ENCODE results near the gene TOMM20. TPM values are rescaled to one million over a fixed set of nuclear protein-coding genes. Genes with fewer than 3 reads are reported as not detected.

TOMM20 gene
- total RNA-seq, 1 experiment from 2014 or later: 157 TPM

DNA sequence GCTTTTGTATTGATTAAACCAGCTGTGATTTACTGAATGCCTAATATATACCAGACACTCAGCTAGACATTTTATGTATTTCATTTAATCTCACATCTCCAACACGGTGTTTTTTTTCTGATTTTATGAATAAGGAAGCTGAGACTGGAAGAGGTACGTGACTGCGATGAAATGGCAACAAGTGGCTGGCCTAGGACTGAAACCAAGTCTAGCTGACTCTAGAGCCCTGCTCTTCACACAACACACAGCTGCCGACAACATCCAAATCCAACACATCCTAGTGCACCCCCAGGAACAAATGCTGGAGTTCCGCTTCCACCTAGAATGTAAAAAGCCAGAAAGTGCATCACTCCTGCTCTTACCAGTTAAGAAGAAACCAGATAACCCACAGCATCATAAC lies 10.7 kb upstream of the TOMM20 start:
- in situ Hi-C loops (cut with HindIII; ENCODE audit: low sequenced_read_pairs): no loop called here
- DNase-seq (ENCODE audit: low spot score): no peak

DNA sequence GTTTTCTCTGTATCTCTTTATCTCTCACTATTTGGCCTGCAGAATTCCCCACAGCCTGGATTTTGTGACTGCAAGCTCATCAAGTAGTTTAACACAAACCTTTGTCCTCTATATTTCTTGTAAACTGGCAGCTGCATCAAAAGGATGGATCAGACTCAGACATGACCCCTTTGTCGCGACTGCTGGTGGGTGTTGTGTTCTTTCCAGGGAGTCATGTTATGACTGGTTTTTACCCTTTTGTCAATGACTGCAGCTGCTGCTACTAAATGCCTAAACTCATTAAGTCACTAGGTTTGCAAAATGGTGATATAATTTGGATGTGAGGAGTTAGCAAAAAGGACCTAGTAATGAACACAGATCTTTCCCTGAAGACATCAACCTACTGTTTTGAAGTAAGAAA lies 10.2 kb upstream of the TOMM20 start:
- in situ Hi-C loops (cut with HindIII; ENCODE audit: low sequenced_read_pairs): no loop called here

DNA sequence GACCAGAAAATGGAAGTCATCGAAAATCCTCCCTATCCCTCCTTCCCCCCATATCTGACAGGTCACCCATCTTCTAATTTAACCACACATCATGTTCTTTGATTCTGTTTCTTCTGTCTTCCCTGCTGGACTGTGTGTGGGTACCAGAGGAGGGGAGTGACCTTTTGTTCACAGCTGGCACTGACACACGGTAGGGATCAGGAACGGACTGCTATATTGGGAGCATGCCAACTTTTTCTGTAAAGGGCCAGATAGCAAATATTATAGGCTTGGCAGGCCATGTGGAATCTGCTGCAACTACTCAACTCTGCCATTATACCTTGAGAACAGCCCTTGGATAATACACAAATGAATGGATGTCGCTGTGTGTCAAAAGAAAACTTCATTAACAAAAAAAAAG lies 7.5 kb upstream of the TOMM20 start:
- in situ Hi-C loops (cut with HindIII; ENCODE audit: low sequenced_read_pairs): no loop called here
- DNase-seq (ENCODE audit: low spot score): no peak

More for the DNA sequence above, 10.2 kb upstream of the TOMM20 start:
- no peak for DNase-seq (ENCODE audit: low spot score)

DNA sequence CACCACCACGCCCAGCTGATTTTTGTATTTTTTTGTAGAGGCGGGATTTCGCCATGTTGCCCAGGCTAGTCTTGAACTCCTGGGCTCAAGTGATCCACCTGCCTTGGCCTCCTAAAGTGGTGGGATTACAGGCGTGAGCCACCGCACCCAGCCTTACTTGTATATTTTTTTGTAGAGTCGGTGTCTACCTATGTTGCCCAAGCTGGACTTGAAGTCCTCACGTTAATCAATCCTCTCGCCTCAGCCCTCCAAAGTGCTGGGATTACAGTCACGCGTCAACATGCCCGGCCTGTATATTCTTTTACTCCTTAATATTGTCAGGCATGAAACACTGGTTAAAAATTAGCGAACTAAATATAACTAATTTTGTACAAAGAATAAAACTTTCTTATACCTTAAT lies 5.5 kb upstream of the TOMM20 start:
- DNase-seq (ENCODE audit: low spot score): no peak
- in situ Hi-C loops (cut with HindIII; ENCODE audit: low sequenced_read_pairs): no loop called here

DNA sequence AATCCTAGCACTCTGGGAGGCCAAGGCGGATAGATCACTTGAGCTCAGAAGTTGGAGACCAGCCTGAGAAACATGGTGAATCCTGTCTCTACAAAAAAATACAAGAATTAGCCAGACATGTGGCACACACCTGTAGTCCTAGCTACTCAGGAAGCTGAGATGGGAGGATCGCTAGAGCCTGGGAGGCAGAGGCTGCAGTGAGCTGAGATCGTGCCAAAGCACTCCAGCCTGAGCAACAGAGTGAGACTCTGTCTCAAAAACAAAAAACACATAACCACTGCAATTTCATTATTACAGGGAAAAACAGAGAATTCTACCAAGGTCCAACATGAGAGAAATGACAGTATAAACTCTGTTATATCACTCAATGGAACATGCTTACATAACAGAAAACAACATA lies 4.4 kb upstream of the TOMM20 start:
- no peak for DNase-seq (ENCODE audit: low spot score)
- in situ Hi-C loops (cut with HindIII; ENCODE audit: low sequenced_read_pairs): no loop called here

DNA sequence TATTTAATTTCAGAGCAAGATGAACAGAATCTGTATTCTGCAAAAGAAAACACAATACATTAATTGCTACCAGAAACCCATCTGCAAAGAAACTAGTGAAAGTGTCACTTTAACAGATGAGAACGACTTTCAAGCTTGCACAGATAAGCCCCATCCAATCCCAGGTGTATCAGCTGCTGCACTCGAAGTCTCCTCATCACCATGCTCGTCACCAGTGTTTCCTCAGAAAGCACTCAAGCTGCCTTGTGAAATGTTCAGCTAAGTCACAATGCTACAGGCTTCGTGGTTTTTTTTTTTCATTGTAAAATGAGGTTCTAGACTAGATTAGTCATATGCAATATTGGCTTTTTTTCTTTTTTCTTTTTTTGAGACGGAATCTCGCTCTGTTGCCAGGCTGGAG lies 3.3 kb upstream of the TOMM20 start:
- in situ Hi-C loops (cut with HindIII; ENCODE audit: low sequenced_read_pairs): no loop called here
- DNase-seq (ENCODE audit: low spot score): no peak

DNA sequence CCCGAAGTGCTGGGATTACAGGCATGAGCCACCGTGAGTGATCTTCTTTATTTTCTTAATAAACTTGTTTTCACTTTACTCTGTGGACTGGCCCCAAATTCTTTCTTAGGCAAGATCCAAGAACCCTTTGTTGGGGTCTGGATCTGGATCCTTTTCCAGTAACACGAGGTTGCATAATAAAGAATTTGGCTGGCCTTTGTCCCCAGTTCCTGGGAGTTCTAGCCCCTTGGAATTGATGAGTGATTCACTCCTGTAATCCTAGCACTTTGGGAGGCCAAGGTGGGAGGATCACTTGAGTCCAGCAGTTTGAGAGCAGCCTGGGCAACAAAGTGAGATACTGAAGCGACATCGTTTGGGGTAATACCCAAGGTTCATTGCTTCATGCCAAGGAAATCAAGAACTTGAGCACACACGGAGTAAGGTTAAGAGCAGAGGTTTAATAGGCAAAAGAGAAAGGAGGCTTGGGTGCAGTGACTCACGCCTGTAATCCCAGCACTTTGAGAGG lies 2.2 kb upstream of the TOMM20 start:
- DNase-seq (ENCODE audit: low spot score): no peak
- in situ Hi-C loops (cut with HindIII; ENCODE audit: low sequenced_read_pairs): no loop called here

DNA sequence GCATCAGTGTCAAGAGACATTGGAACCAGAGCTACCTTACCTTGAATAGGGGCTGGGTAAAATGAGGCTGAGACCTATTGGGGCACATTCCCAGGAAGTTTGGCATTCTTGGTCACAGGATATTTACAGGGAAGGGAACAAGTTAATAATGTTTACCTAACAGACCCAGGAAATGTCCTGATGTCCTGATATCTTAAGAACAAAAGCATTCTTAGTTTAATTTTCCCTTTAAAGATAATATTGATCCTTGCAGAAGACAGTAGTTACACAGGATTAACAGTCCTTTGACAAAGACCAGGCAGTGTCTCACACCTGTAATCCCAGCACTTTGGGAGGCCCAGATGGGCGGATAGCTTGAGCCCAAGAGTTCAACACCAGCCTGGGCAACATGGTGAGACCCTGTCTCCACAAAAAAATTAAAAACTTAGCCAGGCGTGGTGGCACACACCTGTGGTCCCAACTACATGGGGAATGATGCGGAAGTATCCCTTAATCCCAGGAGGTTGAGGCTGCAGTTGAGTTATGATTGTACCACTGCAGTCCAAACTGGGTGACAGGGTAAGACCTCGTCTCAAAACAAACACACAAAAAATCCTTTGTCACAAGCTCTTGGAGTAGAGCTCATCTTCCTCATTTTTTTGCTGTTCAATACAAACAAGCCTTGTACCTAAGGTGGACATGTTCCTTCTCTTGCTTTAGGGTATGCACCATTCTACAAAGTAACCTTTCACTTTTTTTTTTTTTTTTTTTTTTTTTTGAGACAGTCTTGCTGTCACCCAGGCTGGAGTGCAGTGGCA lies 1.3 kb upstream of the TOMM20 start:
- DNase-seq (ENCODE audit: low spot score): no peak

DNA sequence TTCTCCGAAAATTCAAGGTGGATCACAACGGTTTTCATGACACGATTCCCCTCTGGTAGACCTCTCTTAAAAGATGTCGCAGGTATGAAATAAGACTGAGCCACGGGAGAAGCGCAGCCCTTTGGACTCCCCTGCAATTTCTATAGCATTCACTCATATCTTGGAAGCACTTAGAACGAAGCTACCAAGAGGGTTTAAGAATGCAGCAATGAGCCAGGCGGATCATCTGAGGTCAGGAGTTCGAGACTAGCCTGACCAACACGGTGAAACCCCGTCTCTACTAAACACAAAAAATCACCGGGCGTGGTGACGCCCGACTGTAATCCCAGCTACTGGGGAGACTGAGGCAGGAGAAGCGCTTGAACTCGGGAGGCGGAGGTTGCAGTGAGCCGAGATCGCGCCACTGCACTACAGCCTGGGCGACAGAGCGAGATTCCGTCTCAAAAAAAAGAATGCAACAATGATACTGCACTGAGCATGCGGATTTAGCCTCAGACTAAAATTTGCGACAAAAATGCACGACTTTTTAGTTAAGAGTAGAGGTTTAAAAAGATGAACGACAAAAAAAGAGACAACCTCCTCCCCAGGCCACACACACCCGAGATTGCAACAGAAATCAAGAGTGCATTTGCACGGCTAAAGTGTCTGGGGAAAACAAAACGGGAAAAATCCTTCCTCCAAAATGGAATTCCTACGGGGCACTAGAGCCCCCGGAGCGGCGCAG lies 743 bp downstream of the TOMM20 start:
- in situ Hi-C loops (cut with HindIII; ENCODE audit: low sequenced_read_pairs): no loop called here
- DNase-seq (ENCODE audit: low spot score): no peak

More for the DNA sequence above, 1.3 kb upstream of the TOMM20 start:
- in situ Hi-C loops (cut with HindIII; ENCODE audit: low sequenced_read_pairs): no loop called here

DNA sequence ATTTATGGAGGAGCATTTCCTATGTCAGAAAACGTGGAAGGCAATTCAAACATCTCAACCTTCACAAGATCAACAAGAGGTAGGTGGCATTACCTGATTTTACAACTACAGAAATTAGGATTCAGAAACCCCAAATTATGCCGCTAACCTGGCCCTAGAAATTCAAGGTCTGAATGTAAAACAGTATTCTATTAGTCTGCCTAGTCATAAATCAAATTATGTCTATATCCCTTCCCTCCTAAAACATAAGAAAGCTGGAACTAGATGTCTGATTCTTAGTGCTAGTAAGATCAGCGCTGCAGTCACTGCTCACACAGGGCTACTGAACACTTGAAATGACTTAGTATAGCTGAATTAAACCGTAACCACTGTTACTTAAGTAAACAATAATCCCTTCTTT lies 1.4 kb downstream of the TOMM20 start:
- in situ Hi-C loops (cut with HindIII; ENCODE audit: low sequenced_read_pairs): no loop called here
- no peak for DNase-seq (ENCODE audit: low spot score)

DNA sequence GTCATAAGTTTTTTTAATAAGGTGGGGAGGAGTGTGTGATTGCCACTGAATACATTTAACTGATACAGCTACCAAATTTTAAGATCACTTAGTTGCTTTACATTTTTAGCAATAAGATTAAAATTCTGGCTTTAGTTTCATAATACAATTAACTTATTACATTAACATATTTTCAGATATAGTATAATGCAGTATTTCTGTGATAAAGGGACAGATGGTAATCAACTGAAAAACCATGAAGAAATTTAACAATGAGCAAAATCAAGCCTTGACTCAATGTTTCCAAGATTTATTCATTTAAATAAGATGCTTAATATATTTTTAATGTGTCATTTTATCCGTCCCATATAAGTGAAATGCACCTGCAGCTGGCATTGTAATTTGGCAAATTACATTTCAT lies 4.0 kb downstream of the TOMM20 start:
- in situ Hi-C loops (cut with HindIII; ENCODE audit: low sequenced_read_pairs): no loop called here
- DNase-seq (ENCODE audit: low spot score): no peak

DNA sequence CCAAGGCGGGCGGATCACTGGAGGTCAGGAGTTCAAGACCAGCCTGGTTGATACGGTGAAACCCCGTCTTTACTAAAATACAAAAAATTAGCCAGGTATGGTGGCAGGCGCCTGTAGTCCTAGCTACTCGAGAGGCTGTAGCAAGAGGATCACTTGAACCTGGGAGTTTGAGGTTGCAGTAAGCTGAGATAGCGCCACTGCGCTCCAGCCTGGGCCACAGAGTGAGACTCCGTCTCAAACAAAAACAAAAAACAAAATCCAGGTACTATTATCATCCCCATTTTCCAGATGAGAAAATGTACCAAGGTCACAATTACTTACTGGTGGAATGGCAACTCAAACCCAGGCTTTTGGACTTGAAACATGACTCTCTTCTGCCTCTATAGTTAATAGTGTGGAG lies 4.5 kb downstream of the TOMM20 start:
- in situ Hi-C loops (cut with HindIII; ENCODE audit: low sequenced_read_pairs): no loop called here
- no peak for DNase-seq (ENCODE audit: low spot score)

DNA sequence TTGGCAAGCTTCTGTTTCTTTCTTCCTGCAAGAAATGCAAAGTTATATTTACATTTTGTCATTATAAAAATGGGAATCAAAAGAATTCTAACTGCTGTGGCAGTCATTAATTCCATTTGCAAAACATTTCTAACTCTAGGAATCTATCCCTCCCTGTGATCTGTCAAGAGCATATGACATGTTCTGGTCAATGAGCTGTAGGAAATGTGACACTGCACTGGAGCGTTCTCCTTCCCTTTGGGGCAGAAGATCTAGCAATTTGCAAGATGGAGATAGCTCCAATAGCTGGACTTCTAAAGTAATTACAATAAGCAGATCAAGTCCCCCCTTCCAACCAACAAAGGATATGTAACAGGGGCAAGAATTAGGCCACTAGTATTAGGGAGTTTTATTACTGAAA lies 6.3 kb downstream of the TOMM20 start:
- in situ Hi-C loops (cut with HindIII; ENCODE audit: low sequenced_read_pairs): no loop called here
- DNase-seq (ENCODE audit: low spot score): no peak

DNA sequence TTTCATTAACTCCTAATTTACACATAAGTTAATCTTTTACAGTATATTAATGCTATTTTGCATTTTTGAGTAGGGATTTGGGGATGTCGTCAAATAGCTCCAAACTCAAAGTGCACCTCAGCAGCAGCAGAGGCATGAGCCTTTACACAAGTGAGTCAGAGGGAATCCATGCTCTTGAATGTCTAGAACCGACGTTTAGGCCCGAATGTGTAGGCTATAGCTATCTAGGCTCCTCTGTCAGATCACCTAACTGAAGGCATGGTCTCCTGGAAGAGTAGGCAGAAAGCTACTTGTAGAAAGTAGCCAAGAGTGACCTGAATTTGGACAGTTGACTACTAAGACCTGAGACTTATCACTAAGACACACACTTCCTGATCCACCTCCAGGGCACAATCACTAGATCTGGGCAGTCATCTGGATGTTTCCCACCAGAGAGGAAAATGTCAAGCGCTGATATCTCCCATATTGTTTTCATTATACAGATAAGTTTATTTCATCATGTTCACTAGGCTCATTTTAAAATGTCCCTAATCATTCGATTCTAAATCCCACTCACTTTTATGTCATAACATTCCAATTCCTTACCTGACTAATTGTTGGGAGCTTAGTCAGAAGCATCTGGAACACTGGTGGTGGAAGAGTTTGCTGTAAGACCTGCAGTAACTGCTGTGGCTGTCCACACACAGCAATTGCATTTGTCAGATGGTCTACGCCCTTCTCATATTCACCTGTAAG lies 15.3 kb downstream of the TOMM20 start:
- DNase-seq (ENCODE audit: low spot score): no peak
- in situ Hi-C loops (cut with HindIII; ENCODE audit: low sequenced_read_pairs): no loop called here

DNA sequence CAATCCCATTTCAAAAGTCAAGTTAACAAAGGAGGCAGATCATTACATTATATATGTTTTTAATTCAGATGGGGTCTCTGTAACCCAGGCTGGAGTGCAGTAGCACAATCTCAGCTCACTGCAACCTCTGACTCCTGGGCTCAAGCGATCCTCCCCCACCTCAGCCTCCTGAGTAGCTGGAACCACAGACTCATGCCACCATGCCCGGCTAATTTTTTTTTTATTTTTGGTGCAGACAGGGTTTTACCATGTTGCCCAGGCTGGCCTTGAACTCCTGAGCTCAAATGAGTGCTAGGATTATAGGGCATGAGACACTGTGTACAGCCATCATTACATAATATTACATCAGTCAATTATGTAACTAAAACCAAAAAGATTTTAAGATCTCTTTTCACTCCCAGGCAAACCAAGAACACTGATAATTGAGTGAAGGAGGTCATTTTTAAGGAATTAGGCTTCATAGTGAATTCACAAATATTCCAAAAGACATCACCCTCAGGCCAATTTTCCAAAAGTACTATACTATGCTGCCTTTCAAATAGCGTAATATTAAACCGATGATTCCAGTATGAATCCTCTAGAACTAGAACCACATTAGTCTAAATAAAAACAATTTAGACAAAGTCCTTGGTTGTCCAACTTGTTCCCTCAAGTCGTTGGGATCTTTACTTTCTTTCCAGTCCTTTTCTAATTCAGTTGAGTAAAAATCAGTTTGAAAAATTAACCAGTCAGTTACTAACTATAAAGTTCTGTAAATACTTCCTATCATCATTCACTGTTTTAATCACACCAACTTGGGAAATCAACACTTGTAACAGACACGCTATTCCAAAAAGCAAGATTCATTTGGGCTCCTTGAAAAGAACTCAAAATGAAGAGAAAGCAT lies 16.1 kb downstream of the TOMM20 start:
- DNase-seq (ENCODE audit: low spot score): no peak
- in situ Hi-C loops (cut with HindIII; ENCODE audit: low sequenced_read_pairs): no loop called here

DNA sequence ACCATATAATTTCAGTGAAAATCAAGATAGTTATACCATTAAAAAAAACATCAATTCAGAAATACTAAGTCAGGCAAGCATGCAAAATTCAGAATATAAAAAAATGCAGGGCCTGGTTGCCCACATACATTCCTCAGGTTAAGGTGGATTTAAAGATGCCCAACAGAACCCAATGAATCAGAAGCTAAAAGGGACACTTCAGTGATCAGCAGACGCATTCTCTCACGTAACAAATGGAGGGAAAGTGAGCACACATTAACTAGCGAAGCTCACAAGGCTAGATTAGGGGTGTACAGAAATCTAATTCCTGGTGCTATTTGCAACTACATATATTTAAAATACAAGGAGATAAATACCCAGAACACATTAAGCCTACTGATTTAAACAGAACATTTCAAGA lies 17.5 kb downstream of the TOMM20 start:
- DNase-seq (ENCODE audit: low spot score): no peak
- in situ Hi-C loops (cut with HindIII; ENCODE audit: low sequenced_read_pairs): no loop called here

DNA sequence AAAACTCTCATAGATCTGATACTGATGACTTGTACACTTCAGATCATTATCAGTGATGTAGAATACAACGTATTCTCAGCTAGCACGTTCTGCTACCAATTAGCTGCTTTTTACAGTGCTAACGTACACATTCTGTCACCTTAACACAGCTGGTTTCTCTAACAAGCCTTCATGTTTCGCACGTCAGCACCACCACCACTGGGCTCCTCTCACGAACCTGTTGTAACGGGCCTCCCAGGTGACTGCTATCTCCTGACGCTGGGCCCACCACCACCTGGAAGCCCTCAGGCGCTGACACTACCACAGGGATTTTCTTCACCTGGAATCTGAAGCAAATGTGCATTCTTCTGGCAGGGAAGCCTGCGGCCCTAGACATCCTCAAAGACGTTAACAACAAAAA lies 19.8 kb downstream of the TOMM20 start:
- in situ Hi-C loops (cut with HindIII; ENCODE audit: low sequenced_read_pairs): no loop called here
- no peak for DNase-seq (ENCODE audit: low spot score)

DNA sequence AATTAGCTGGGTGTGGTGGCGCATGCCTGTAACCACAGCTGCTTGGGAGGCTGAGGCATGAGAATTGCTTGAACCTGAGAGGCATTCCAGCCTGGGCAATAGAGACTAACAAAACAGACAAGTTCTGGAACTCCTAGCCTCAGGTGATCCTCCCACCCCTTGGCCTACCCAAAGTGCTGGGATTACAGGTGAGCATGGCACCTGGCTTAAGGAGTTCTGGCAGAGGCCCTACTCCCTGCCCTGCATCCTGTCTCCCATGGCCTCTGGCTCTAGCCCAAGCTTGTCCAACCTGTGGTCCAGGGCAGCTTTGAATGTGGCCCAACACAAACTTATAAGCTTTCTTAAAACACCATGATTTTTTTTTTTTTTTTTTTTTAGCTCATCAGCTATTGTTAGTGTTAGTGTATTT lies 20.4 kb downstream of the TOMM20 start:
- in situ Hi-C loops (cut with HindIII; ENCODE audit: low sequenced_read_pairs): no loop called here
- DNase-seq (ENCODE audit: low spot score): no peak
